GM13976 (cell line): ENCODE results near the gene MAP2K7.

Experiments
- DNase-seq: peaks from one replicate; pipeline ENCODE4 v3.0.0; 2012; ENCODE audit warnings: low spot score
- in situ Hi-C: fragments of 300-500 bp; cut with MboI; formaldehyde crosslinking; loops from one replicate; pipeline ENCODE4 v1.12.0; 2022; ENCODE audit warnings: low sequenced_read_pairs, mixed read lengths, inconsistent platforms; ENCODE audit not compliant: unreplicated experiment
- TF ChIP-seq, protein P1 (sequence below): IDR thresholded peaks from 2 replicates; pipeline ENCODE4 v1.5.1; 2012; ENCODE audit warnings: borderline replicate concordance, mild to moderate bottlenecking; ENCODE audit not compliant: insufficient read depth; ENCODE audit errors: extremely low read depth, missing control alignments, control extremely low read depth

MAP2K7 gene

DNA sequence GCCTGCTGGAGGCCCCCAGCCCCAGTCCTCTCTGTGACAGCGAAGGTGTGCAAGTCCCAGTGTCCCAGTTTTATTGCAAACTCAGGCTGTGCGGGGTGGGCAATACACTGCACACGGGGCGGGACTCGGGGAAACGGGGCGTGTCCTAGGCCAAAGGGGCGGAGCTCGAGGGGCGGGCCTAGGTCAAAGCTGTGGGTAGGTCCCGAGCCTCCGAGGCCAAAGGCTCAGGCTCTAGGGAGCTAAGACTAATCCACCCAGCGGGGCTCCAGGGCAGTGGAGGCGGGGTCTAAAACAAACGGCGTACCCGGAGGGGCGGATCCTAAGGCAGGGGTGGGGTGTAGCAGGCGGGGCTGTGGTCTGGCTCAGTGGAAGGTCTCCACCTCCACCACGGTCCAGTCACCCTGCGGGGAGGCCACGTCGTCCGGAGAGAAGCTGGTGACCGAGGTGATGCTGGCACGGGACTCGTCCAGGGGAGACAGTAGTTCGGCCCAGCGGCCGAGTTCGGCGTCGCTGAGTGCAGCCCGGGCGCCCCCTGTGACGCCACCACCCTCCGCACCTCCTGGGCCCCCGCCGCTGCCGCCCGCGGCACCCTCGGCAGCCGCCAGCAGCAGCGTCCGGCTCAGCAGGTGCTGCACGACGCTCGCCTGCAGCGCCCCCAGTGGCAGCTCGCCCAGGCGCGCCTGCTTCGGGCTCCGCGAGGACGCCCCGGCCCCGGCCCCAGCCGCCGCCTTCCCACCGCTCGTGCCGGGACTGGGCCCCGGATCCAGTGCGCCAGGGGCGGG lies 34.8 kb upstream of the MAP2K7 start:
- in situ Hi-C loops, result no loop called here
- DNase-seq, result peak; percentile 92
- TF ChIP-seq, protein P1, sequence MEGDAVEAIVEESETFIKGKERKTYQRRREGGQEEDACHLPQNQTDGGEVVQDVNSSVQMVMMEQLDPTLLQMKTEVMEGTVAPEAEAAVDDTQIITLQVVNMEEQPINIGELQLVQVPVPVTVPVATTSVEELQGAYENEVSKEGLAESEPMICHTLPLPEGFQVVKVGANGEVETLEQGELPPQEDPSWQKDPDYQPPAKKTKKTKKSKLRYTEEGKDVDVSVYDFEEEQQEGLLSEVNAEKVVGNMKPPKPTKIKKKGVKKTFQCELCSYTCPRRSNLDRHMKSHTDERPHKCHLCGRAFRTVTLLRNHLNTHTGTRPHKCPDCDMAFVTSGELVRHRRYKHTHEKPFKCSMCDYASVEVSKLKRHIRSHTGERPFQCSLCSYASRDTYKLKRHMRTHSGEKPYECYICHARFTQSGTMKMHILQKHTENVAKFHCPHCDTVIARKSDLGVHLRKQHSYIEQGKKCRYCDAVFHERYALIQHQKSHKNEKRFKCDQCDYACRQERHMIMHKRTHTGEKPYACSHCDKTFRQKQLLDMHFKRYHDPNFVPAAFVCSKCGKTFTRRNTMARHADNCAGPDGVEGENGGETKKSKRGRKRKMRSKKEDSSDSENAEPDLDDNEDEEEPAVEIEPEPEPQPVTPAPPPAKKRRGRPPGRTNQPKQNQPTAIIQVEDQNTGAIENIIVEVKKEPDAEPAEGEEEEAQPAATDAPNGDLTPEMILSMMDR, result peak; percentile 97

DNA sequence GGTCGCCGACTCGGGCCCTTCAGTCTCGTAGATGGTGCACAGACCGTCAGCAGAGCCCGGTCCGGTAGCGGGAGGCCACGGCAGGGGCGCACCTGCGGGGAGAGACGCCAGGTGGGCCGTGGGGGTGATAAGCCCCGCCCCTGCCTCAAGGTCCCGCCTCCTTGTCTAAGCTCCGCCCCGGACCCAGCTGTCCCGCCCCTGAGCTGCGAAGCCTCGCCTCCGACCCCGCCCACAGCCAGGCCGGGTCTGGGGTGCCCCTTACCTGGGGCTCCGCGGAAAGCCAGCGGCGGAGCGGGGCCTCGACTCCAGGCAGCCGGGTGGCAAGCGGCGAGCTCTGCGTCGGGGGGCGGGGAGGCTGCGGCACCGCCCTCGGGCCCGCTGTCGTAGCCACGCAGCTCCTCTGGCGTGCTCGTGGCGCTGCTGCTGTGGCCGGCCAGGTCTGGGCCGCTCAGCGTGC lies 34.2 kb upstream of the MAP2K7 start:
- in situ Hi-C loops, result no loop called here
- peak; percentile 87 for DNase-seq
- TF ChIP-seq, protein P1, result no peak

DNA sequence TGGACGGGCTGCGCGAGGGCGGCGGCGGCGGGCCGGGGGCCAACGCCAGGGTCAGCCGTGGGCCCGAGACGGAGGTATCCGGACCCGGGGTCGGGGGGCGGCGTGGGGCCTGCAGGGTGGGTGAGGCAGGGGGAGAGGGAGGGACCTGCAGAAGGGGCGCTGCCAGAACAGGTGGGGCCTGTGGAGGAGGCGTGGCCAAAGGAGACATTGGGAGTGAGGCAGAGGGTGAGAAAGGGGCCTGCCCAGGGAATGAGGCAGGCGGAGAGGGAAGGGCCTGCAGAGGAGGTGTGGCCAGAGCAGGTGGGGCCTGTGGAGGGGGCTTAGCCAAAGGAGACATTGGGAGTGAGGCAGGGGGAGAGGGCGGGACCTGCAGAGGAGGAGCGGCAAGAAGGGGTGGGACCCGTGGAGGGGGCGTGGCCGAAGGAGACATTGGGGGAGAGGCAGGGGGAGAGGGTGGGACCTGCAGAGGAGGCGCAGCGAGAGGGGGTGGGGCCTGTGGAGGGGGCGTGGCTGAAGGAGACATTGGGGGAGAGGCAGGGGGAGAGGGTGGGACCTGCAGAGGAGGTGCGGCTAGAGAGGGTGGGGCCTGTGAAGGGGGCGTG lies 33.7 kb upstream of the MAP2K7 start:
- DNase-seq, result peak; percentile 61
- in situ Hi-C loops, result no loop called here
- TF ChIP-seq, protein P1, result no peak

DNA sequence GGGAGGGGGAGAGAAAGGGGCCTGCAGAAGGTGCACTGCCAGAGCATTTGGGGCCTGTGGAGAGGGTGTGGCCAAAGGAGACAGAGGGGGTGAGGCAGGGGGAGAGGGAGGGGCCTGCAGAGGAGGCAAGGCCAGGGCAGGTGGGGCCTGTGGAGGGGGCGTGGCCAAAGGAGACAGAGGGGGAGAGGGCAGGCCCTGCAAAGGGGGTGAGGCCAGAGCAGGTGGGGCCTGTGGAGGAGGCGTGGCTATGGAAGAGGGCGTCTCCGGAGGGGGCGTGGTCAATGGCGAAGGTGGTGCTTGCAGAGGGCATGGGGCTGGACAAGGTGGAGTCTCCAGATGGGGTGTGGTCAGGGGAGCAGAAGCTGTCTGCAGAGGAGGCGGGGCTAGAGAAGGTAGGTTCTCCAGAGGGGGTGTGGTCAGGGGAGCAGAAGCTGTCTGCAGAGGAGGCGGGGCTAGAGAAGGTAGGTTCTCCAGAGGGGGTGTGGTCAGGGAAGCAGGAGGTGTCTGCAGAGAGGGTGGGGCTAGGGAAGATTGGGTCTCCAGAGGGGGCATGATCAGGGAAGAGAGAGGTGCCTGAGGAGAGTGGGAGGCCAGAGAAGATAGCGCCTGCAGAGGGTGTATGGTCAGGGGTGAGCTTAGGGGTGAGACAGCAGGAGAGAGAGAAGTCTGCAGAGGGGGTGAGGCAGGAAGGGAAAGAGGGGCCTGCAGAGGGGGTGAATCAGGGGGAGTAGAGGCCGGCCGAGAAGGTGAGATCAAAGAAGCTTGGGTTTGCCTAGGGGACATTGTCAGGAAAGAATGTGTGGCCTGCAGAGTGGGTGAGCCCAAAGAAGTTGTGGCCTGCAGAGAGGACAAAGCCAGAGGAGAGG lies 32.9 kb upstream of the MAP2K7 start:
- TF ChIP-seq, protein P1, result no peak
- in situ Hi-C loops, result no loop called here
- DNase-seq, result peak; percentile 77

DNA sequence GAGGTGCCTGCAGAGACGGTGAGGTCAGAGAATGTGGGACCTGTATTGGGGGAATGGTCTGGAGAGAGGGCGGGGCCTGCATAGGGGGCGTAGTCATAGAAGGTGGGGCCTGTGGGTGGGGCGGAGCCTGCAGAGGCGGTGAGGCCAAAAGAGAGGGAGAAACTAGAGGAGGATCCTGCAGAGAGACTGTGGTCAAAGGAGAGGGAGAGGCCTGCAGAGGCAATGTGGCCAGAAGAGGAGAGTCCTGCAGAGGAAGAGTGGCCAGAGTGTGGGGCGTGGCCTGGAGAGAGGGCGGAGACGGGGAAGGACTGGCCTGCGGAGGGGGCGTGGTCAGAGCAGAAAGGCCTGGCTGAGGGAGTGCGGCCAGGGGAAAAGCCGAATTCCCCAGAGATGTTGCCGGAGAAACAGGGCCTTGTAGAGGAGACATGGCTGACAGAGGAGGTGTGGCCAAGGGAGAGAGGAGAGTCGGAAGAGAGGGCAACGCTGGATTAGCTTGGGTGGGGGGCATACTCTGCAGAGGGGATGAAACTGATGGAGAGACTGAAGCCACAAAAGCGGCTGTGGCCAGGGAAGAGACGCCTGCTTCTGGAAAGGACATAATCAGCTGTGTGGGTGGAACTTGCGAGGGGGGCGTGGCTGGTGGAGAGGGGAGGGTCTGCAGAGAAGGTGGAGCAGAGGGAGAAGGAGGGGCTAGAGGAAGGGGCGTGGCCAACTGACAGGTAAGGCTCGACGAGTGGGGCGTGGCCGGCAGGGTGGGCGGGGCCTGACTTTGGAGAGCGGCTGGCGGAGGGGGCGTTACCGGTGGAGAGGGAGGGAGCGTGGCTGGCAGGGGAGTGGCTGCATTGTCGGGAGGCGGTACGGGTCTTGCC lies 32.0 kb upstream of the MAP2K7 start:
- DNase-seq, result peak; percentile 86
- in situ Hi-C loops, result no loop called here

More for the DNA sequence above, 32.0 kb upstream of the MAP2K7 start:
- TF ChIP-seq, protein P1, result no peak
